Type B pancreatic cell (in vitro differentiated cells): Measurements from ENCODE around the gene SCYGR1. TPM values are rescaled to one million over a fixed set of nuclear protein-coding genes. Genes with fewer than 3 reads are reported as not detected.

Experiments used
- DNase-seq: peaks from one replicate; pipeline ENCODE4 v3.0.0; 2021; ENCODE audit warnings: mixed read lengths; ENCODE audit not compliant: unreplicated experiment; ENCODE audit errors: extremely low spot score
- H3K27ac Mint-ChIP-seq: 2 replicates; pipeline ENCODE4 v1.8.0; 2021; ENCODE audit warnings: mild to moderate bottlenecking, mixed read lengths
- H3K27me3 Mint-ChIP-seq: 2 replicates; pipeline ENCODE4 v1.8.0; 2021; ENCODE audit warnings: mixed read lengths
- H3K36me3 Mint-ChIP-seq: 2 replicates; pipeline ENCODE4 v1.8.0; 2021; ENCODE audit warnings: mixed read lengths
- H3K4me1 Mint-ChIP-seq: one replicate; pipeline ENCODE4 v1.8.0; 2021; ENCODE audit warnings: mixed read lengths; ENCODE audit not compliant: unreplicated experiment
- H3K4me3 Mint-ChIP-seq: 2 replicates; pipeline ENCODE4 v1.8.0; 2021; ENCODE audit warnings: mild to moderate bottlenecking, mixed read lengths
- H3K9me3 Mint-ChIP-seq: 2 replicates; pipeline ENCODE4 v1.8.0; 2021; ENCODE audit warnings: mixed read lengths
- total RNA-seq: library from RNA; stranded (reverse); gene quantifications from 2 replicates; pipeline ENCODE4 v1.2.1, GENCODE V29; 2021; ENCODE audit warnings: low replicate concordance
- TF ChIP-seq, protein P1 (sequence below): fragments of 200-600 bp; sonication (generic); conservative IDR thresholded peaks from 2 replicates; pipeline ENCODE4 v1.5.0; 2021; ENCODE audit warnings: antibody characterized with exemption, mild to moderate bottlenecking

SCYGR1 gene
- total RNA-seq, 1 donor from 2014 or later = not detected

DNA sequence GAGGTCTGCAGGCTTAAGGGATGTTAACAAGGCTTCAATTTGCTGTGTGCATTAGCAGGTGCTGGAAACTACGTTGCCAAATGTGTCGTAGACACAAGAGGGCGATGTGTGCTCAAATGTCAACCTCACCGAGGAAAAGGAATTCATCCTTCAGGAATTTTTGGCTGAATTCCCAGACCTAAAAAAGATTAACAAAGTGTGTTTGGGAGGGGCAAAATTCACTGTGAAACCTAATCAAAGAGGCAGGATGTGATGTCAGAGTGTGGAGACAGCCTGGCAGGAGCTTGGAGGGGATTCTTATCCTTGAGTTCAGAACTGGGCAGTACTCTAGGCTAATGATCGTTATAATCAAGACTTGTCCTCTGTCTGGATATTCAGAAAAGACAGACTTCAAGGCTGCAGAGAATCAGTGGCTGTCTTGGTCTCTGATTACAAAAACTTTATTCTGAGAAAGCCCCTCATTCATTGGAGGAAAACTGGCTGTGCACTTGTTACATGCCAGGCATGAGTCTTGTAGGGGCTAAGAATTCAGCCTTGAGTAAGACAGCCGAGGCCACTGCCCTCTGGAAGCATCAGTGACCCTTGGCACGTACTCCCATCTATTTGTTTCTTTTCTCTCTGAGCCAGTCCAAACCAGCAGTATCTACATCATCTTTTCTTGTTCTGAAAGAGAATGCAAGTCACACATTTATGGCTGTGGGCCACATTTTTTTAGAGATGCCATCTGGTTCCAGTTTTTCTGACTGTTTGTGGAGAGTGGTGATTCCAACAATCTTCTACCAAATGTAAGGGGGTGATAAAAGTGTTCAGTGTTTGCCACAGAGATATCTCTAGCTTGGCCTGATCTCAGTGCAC, 18.7 kb upstream of the SCYGR1 start:
- peak overlapping the region; percentile 46 for H3K27ac Mint-ChIP-seq
- TF ChIP-seq, protein P1, sequence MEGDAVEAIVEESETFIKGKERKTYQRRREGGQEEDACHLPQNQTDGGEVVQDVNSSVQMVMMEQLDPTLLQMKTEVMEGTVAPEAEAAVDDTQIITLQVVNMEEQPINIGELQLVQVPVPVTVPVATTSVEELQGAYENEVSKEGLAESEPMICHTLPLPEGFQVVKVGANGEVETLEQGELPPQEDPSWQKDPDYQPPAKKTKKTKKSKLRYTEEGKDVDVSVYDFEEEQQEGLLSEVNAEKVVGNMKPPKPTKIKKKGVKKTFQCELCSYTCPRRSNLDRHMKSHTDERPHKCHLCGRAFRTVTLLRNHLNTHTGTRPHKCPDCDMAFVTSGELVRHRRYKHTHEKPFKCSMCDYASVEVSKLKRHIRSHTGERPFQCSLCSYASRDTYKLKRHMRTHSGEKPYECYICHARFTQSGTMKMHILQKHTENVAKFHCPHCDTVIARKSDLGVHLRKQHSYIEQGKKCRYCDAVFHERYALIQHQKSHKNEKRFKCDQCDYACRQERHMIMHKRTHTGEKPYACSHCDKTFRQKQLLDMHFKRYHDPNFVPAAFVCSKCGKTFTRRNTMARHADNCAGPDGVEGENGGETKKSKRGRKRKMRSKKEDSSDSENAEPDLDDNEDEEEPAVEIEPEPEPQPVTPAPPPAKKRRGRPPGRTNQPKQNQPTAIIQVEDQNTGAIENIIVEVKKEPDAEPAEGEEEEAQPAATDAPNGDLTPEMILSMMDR = peak; percentile 78
- DNase-seq = no peak
- peaks cover 20% of the 10 kb centered on the region for H3K4me1 Mint-ChIP-seq
- H3K27me3 Mint-ChIP-seq = no peaks in the 10 kb centered on the region
- H3K9me3 Mint-ChIP-seq = no peaks in the 10 kb centered on the region
- H3K4me3 Mint-ChIP-seq = peak overlapping the region; percentile 23
- H3K36me3 Mint-ChIP-seq = no peaks in the 10 kb centered on the region

DNA sequence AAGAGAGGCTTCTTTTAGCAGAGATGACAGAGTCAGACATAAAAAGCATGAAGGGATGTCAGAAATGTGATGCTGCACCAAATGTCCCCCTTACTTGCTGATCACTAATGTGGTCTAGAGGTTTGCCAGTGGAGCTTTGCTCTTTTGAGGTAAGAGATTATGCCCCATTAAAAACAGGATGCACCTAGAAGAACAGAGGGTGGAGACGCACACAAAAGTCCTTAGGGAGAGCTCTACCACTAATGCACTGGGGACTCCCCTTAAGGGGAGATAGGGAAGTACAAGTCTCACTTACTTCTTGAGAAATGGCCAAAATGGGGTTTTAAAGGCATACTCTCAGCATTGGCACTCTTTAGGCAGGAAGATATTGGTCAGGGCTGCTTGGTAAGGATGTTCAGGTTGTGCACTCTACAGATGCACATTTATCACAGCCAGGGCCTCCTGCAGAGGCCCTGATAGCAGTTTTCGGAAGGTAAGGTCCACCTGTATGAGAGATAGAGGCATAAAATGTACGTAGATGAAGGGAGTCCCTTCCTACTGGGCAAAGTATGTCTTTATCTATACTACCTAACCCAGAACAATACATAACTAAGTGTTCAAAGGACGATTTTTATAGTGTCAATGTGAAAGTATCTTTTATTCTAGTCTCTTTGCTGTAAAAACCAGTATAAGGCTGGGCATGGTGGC, 17.0 kb upstream of the SCYGR1 start:
- Mint-ChIP-seq H3K27me3 (no peaks in the 10 kb centered on the region), H3K27ac (no peak overlapping the region), H3K9me3 (no peaks in the 10 kb centered on the region), H3K4me3 (no peak overlapping the region), H3K4me1 (peaks cover 20% of the 10 kb centered on the region), H3K36me3 (no peaks in the 10 kb centered on the region)
- no peak for DNase-seq
- TF ChIP-seq, protein P1 = no peak

DNA sequence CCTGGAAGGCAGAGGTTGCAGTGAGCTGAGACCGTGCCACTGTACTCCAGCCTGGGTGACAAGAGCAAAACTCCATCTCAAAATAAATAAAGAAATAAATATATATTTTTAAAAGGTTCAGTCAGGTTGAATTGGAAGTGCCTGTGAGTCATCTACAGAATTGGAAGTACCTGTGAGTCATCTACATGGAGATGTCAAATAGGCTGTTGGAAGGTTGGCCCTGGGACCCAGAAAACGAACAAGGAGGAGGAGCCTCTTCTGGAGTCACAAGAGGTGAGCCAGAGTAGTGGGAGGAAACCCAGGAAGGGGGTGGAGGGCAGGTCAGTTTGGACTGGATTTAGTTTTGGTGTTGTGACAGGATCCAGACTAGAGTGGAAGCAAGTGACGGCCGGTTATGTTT, 15.2 kb upstream of the SCYGR1 start:
- TF ChIP-seq, protein P1 = no peak
- H3K36me3 Mint-ChIP-seq = no peaks in the 10 kb centered on the region
- peaks cover 18% of the 10 kb centered on the region for H3K4me1 Mint-ChIP-seq
- no peak overlapping the region for H3K4me3 Mint-ChIP-seq
- H3K27ac Mint-ChIP-seq = no peak overlapping the region
- DNase-seq = no peak
- no peaks in the 10 kb centered on the region for H3K27me3 Mint-ChIP-seq
- no peaks in the 10 kb centered on the region for H3K9me3 Mint-ChIP-seq

DNA sequence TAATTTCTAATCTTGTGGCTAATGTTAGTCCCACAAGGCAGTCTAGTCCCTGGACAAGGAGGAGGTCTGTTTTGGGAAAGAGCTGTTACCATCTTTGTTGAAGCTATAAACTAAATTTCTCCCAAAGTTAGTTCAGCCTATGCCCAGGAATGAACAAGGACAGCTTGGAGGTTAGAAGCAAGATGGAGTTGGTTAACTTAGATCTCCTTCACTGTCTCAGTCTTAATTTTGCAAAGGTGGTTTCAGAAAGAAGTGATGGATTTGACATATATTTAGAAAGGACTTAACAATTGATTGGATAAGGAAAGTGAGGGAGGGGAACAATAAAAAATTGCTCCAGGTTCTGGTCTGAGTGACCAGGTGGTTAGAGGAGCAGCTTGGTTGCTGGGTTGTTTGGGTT, 14.6 kb upstream of the SCYGR1 start:
- Mint-ChIP-seq H3K9me3 (no peaks in the 10 kb centered on the region), H3K4me1 (peaks cover 12% of the 10 kb centered on the region), H3K36me3 (no peaks in the 10 kb centered on the region), H3K27ac (no peak overlapping the region), H3K4me3 (no peak overlapping the region), H3K27me3 (no peaks in the 10 kb centered on the region)
- TF ChIP-seq, protein P1 = no peak
- DNase-seq = no peak

DNA sequence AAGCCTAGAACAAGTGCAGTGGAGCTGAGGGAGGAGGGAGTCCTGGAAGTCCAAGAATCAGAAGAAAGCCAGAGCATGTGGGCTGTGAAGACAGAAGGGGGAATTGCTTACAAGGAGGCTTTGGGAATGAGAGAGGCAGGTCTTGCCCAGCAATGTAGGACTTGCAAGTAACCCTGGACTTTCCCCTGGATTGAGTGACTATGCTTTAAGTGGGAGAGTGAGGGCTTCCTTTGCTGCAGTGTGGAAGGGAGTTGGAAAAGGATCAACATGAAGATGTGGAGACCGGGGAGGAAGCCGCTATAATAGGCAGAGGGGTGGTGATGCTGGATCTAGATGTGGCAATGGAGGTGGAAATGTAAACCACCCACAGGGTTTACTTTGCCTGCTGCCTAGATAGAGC, 13.8 kb upstream of the SCYGR1 start:
- DNase-seq = no peak
- Mint-ChIP-seq H3K4me1 (peaks cover 7% of the 10 kb centered on the region), H3K27ac (peak overlapping the region; percentile 2), H3K4me3 (no peak overlapping the region), H3K36me3 (no peaks in the 10 kb centered on the region), H3K9me3 (no peaks in the 10 kb centered on the region), H3K27me3 (no peaks in the 10 kb centered on the region)
- TF ChIP-seq, protein P1 = no peak
